ENCODE data around the gene OVCH2.

Gene OVCH2

GRCh38 chr11:7655253-7656217 is 50.7 kb downstream of the OVCH2 start:
- TF ChIP-seq, protein P1, sequence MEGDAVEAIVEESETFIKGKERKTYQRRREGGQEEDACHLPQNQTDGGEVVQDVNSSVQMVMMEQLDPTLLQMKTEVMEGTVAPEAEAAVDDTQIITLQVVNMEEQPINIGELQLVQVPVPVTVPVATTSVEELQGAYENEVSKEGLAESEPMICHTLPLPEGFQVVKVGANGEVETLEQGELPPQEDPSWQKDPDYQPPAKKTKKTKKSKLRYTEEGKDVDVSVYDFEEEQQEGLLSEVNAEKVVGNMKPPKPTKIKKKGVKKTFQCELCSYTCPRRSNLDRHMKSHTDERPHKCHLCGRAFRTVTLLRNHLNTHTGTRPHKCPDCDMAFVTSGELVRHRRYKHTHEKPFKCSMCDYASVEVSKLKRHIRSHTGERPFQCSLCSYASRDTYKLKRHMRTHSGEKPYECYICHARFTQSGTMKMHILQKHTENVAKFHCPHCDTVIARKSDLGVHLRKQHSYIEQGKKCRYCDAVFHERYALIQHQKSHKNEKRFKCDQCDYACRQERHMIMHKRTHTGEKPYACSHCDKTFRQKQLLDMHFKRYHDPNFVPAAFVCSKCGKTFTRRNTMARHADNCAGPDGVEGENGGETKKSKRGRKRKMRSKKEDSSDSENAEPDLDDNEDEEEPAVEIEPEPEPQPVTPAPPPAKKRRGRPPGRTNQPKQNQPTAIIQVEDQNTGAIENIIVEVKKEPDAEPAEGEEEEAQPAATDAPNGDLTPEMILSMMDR (conservative IDR thresholded peaks at IDR 0.05; ENCODE audit: control insufficient read depth, insufficient read depth, low read depth, low read length): no peak
- no peak for DNase-seq (ENCODE audit: low read depth)
- H3K4me3 ChIP-seq (ENCODE audit: control insufficient read depth, low read depth, low read length): no peak overlapping the region

- H3K4me3 ChIP-seq (ENCODE audit: control insufficient read depth, low read depth, low read length): no peak overlapping the region
- TF ChIP-seq, protein P1 (conservative IDR thresholded peaks at IDR 0.05; ENCODE audit: control insufficient read depth, insufficient read depth, low read depth, low read length): no peak
- DNase-seq (ENCODE audit: low read depth): no peak
Measured at GRCh38 chr11:7654195-7654705, 52.0 kb downstream of the OVCH2 start.

DNA sequence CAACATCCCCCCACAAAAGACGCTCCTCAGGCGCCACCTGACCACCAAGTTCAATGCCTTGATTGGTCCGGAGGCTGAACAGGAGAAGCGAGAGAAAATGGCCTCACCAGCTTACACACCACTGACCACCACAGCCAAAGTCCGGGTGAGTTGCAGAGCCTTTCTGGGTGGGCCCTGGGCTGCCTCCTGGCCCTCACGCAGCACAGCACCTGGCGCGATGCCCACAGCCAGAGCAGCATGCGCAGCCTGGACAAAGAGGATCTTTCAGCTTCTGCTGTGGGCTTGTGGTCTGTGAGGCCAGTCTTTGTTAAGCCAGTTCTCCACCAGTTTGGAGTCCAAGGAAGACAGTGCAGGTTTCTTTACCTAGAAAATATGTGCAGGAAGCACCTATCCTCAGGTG is 54.6 kb downstream of the OVCH2 start:
- no peak for DNase-seq (ENCODE audit: low read depth)
- TF ChIP-seq, protein P1 (conservative IDR thresholded peaks at IDR 0.05; ENCODE audit: control insufficient read depth, insufficient read depth, low read depth, low read length): no peak

DNA sequence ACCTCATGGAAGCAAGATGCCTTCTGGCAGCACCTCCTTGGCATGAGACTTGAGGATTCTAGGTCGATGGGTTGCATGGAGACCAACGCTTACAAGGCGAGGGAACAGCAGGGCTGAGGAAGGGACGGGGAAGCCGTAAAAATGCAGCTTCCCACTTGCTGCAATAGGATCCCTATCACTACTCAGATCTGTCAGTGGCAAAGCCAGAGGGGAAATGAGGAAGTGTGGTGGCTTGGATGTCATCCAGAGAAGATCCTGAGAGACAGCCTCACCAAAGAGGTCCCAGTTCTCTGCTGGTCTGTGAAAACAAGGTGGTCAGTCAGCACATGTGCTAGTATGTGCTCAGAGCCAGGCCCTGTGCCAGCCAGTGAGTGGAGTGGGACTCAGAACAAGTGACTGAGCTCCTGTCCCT is 55.1 kb downstream of the OVCH2 start:
- TF ChIP-seq, protein P1 (conservative IDR thresholded peaks at IDR 0.05; ENCODE audit: control insufficient read depth, insufficient read depth, low read depth, low read length): no peak
- peak; percentile 28 for DNase-seq (ENCODE audit: low read depth)
- H3K4me3 ChIP-seq (ENCODE audit: control insufficient read depth, low read depth, low read length): no peak overlapping the region

More for the DNA sequence above, 54.6 kb downstream of the OVCH2 start:
- H3K4me3 ChIP-seq (ENCODE audit: control insufficient read depth, low read depth, low read length): no peak overlapping the region

DNA sequence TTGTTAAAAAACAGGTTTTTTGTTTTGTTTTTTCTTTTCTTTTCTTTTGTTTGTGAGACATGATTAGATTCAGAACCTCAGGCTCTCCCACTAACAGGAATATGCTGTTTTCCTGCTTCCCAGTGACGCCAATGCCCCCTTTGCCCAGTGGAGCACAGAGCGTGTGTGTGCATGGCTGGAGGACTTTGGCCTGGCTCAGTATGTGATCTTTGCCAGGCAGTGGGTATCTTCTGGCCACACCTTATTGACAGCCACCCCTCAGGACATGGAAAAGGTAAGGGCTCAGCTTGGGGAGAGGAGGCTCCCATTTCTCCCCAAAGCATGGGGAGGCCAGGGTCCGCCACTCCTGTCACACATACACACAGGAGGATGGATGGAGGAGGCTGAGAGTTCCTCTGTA is 58.0 kb downstream of the OVCH2 start:
- TF ChIP-seq, protein P1 (conservative IDR thresholded peaks at IDR 0.05; ENCODE audit: control insufficient read depth, insufficient read depth, low read depth, low read length): no peak
- no peak for DNase-seq (ENCODE audit: low read depth)
- no peak overlapping the region for H3K4me3 ChIP-seq (ENCODE audit: control insufficient read depth, low read depth, low read length)

- no peak overlapping the region for H3K4me3 ChIP-seq (ENCODE audit: control insufficient read depth, low read depth, low read length)
- DNase-seq (ENCODE audit: low read depth): no peak
- TF ChIP-seq, protein P1 (conservative IDR thresholded peaks at IDR 0.05; ENCODE audit: control insufficient read depth, insufficient read depth, low read depth, low read length): no peak
Measured at GRCh38 chr11:7646866-7647265, 59.4 kb downstream of the OVCH2 start.

Data from fibroblast of mammary gland (primary cell).